Progenitor cell of endocrine pancreas (in vitro differentiated cells): ENCODE data around the gene LEO1. TPM values are rescaled to one million over a fixed set of nuclear protein-coding genes. Genes with fewer than 3 reads are reported as not detected.

ENCODE experiments used
- DNase-seq: peaks from one replicate; pipeline ENCODE4 v3.0.0; 2021; ENCODE audit warnings: low spot score; ENCODE audit not compliant: unreplicated experiment
- H3K27ac Mint-ChIP-seq: 2 replicates; pipeline ENCODE4 v1.8.0; 2021; ENCODE audit warnings: mild to moderate bottlenecking, moderate library complexity, mixed read lengths
- H3K27me3 Mint-ChIP-seq: 2 replicates; pipeline ENCODE4 v1.8.0; 2021; ENCODE audit warnings: mixed read lengths
- H3K36me3 Mint-ChIP-seq: 2 replicates; pipeline ENCODE4 v1.8.0; 2022; ENCODE audit warnings: mixed read lengths; ENCODE audit not compliant: insufficient read depth
- H3K4me1 Mint-ChIP-seq: 2 replicates; pipeline ENCODE4 v1.8.0; 2021; ENCODE audit warnings: low read depth, mixed read lengths
- H3K4me3 Mint-ChIP-seq: 2 replicates; pipeline ENCODE4 v1.8.0; 2021; ENCODE audit warnings: low read depth, mild to moderate bottlenecking, moderate library complexity, mixed read lengths
- H3K9me3 Mint-ChIP-seq: 2 replicates; pipeline ENCODE4 v1.8.0; 2021; ENCODE audit warnings: low read depth, mixed read lengths
- CTCF ChIP-seq: fragments of 200-600 bp; sonication (generic); IDR thresholded peaks from one replicate; pipeline ENCODE4 v1.5.0; 2021; ENCODE audit warnings: antibody characterized with exemption, mild to moderate bottlenecking; ENCODE audit not compliant: unreplicated experiment
- total RNA-seq: library from RNA; stranded (reverse); gene quantifications from 2 replicates; pipeline ENCODE4 v1.2.1, GENCODE V29; 2021

Gene LEO1
- total RNA-seq, 1 donor from 2014 or later = 25.7 TPM

DNA sequence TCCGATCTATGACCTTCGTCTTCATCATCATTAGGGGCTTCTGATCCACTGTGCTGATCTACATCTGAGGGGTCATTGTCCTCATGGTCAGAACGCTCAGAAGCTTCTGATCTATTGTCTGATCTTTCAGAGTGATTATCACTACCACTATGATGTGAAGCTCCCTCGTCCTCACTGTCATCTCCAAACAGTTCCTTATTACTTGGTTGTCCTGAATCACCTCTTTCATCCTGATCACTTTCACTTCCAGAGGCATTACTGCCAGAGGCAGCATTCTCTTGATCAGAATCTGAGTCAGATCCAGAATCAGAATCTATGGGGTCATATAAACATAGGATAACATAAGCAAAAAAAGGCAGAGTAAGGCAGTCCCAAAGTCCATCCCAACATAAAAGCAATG lies 5.4 kb downstream of the LEO1 start:
- peaks cover 5% of the 10 kb centered on the region for H3K9me3 Mint-ChIP-seq
- H3K27ac Mint-ChIP-seq = no peak overlapping the region
- H3K36me3 Mint-ChIP-seq = peaks cover 17% of the 10 kb centered on the region
- no peaks in the 10 kb centered on the region for H3K27me3 Mint-ChIP-seq
- peaks cover 13% of the 10 kb centered on the region for H3K4me1 Mint-ChIP-seq
- DNase-seq = no peak
- TF ChIP-seq CTCF = no peak
- H3K4me3 Mint-ChIP-seq = no peak overlapping the region

DNA sequence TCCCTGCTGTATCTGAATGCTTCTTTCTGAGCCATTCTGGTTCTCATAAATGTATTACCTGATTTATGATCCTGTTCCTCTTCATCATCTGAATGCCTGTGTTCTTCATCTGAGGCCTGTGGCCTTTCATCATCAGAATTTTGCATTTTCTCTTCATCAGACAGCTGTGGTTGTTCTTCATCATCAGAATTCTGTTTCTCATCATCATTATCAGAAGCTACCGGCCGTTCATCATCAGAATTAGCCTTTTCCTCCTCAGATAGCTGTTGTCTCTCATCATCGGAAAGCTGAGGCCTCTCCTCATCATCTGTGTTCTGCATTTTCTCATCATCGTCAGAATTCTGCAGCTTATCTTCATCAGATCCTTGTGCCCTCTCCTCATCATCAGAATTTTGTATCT lies 5.9 kb downstream of the LEO1 start:
- no peak for DNase-seq
- Mint-ChIP-seq H3K36me3 (peaks cover 18% of the 10 kb centered on the region), H3K4me1 (peaks cover 9% of the 10 kb centered on the region), H3K4me3 (no peak overlapping the region), H3K27ac (no peak overlapping the region), H3K9me3 (peaks cover 5% of the 10 kb centered on the region), H3K27me3 (no peaks in the 10 kb centered on the region)
- no peak for TF ChIP-seq CTCF

DNA sequence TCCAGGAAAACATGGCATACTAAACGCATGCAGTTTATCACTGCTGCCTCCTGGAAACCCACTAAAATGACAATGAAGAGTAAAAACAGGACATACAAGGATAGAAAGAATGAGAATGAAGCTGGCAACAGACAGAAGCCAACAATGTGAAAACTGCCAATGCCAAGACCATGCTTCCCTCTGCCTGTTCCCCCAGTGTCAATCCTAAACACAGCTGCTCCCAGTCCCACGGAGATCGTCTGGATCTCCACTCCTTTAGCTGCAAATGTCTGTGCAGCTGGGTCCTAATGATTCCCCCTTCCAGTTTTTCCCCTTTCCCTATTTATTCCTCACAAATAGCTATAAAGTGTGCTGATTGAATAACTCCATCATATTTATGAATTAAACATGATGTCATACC lies 16.1 kb downstream of the LEO1 start:
- no peak for DNase-seq
- no peak for TF ChIP-seq CTCF
- Mint-ChIP-seq H3K27ac (no peak overlapping the region), H3K9me3 (no peaks in the 10 kb centered on the region), H3K27me3 (no peaks in the 10 kb centered on the region), H3K36me3 (peaks cover 32% of the 10 kb centered on the region), H3K4me3 (no peak overlapping the region), H3K4me1 (no peaks in the 10 kb centered on the region)

GRCh38 chr15:51952805-51953204 lies 18.8 kb downstream of the LEO1 start:
- Mint-ChIP-seq H3K27me3 (no peaks in the 10 kb centered on the region), H3K27ac (no peak overlapping the region), H3K4me1 (no peaks in the 10 kb centered on the region), H3K4me3 (no peak overlapping the region), H3K9me3 (no peaks in the 10 kb centered on the region), H3K36me3 (peaks cover 31% of the 10 kb centered on the region)
- TF ChIP-seq CTCF = no peak
- no peak for DNase-seq

DNA sequence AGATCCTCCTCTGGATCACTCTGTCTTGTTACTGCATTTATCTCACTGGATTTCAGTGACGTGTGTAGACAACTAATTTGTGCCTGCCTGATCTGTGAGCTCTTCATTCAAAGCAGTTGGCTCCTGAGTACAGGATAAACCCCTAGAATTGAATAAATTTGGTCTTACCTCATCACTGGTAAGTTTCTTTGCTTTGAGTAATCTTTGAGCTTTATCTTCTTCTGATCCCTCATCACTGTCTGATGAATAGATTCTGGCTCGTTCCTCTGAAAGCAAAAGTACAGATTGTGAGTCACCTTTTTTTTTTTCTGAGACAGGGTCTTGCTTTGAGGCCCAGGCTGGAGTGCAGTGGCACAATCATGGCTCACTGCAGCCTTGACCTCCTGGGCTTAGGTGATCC lies 24.5 kb downstream of the LEO1 start:
- peaks cover 24% of the 10 kb centered on the region for H3K36me3 Mint-ChIP-seq
- no peak overlapping the region for H3K27ac Mint-ChIP-seq
- no peaks in the 10 kb centered on the region for H3K9me3 Mint-ChIP-seq
- H3K4me1 Mint-ChIP-seq = no peaks in the 10 kb centered on the region
- TF ChIP-seq CTCF = no peak
- H3K27me3 Mint-ChIP-seq = no peaks in the 10 kb centered on the region
- H3K4me3 Mint-ChIP-seq = no peak overlapping the region
- DNase-seq = no peak
